Tibial artery (tissue), 4 donors: Measurements from ENCODE around the gene DMAC2.
A peak's percentile ranks its signal among the peaks of the same experiment; 100 is the strongest.

Experiments used
- DNase-seq, 2 donors: peaks; one replicate each; pipeline ENCODE4 v3.0.0-alpha.2; 2019
- H3K27ac ChIP-seq, 2 donors: fragments of 200-600 bp; sonication (generic) in 1 of 2; 1 replicate in 1 of 2; 2 replicates in 1 of 2; pipeline ENCODE4 v1.5.1; 2018 to 2019; ENCODE audit warnings: mild to moderate bottlenecking in 1 of 2
- H3K27me3 ChIP-seq, 2 donors: fragments of 200-600 bp; sonication (generic) in 1 of 2; one replicate each; pipeline versions ENCODE4 v1.5.1 to v1.6.0; 2016 to 2019
- H3K36me3 ChIP-seq, 3 donors: fragments of 200-600 bp; sonication (generic) in 2 of 3; one replicate each; pipeline ENCODE4 v1.5.1; 2016 to 2019; ENCODE audit warnings: mild to moderate bottlenecking in 2 of 3
- H3K4me1 ChIP-seq, 4 donors: fragments of 200-600 bp; sonication (generic) in 2 of 4; 1 replicate in 3 of 4; 2 replicates in 1 of 4; pipeline ENCODE4 v1.5.1; 2016 to 2019
- H3K4me3 ChIP-seq, 2 donors: fragments of 200-600 bp; sonication (generic) in 1 of 2; 1 replicate in 1 of 2; 2 replicates in 1 of 2; pipeline ENCODE4 v1.5.1; 2018 to 2019; ENCODE audit warnings: mild to moderate bottlenecking in 2 of 2
- H3K9me3 ChIP-seq, 3 donors: fragments of 200-600 bp; sonication (generic) in 1 of 3; one replicate each; pipeline ENCODE4 v1.5.1; 2016 to 2019
- CTCF ChIP-seq, 2 experiments: fragments of 200-600 bp in 1 of 2; fragments of 450-650 bp in 1 of 2; IDR thresholded peaks; one replicate each; pipeline ENCODE4 v1.5.1; 2017 to 2019; ENCODE audit warnings: antibody characterized with exemption in 2 of 2, mild to moderate bottlenecking in 1 of 2, moderate library complexity in 1 of 2
- intact Hi-C: fragments of 100-400 bp; cut with DNase I; formaldehyde crosslinking; loops from one replicate; pipeline ENCODE4 v1.15.0; 2023; ENCODE audit warnings: low total_unique reads

Gene DMAC2

DNA sequence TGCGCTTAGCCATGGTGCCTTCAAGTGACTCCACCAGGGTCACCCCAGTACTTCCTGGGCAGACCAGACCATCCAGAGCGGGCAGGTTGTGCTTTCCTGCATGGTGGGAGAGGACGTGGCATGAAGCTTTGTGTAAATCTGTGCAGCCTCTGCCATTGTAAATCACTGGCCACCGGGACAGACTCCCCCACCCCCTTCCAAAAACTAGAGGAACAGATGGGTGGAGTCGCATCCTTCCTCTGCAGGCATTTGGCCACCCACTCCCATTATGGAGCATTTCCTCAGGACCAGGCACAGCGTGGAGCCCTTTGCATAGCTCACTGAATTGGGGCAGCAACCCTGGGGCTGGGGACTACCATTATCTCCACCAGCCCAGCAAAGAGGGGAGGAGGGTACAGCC is 33.9 kb downstream of the DMAC2 start:
- Histone ChIP-seq H3K4me3 (no peak overlapping the region), H3K27ac (no peak overlapping the region), H3K27me3 (no peaks in the 10 kb centered on the region), H3K9me3 (no peaks in the 10 kb centered on the region), H3K36me3 (peaks cover 2 to 38% (median 20%) of the 10 kb centered on the region in 3 donors), H3K4me1 (peaks cover 0 to 17% (median 8%) of the 10 kb centered on the region in 4 donors)
- no peak for DNase-seq
- intact Hi-C loops = no loop called here
- no peak for TF ChIP-seq CTCF (IDR thresholded peaks at IDR 0.05)

DNA sequence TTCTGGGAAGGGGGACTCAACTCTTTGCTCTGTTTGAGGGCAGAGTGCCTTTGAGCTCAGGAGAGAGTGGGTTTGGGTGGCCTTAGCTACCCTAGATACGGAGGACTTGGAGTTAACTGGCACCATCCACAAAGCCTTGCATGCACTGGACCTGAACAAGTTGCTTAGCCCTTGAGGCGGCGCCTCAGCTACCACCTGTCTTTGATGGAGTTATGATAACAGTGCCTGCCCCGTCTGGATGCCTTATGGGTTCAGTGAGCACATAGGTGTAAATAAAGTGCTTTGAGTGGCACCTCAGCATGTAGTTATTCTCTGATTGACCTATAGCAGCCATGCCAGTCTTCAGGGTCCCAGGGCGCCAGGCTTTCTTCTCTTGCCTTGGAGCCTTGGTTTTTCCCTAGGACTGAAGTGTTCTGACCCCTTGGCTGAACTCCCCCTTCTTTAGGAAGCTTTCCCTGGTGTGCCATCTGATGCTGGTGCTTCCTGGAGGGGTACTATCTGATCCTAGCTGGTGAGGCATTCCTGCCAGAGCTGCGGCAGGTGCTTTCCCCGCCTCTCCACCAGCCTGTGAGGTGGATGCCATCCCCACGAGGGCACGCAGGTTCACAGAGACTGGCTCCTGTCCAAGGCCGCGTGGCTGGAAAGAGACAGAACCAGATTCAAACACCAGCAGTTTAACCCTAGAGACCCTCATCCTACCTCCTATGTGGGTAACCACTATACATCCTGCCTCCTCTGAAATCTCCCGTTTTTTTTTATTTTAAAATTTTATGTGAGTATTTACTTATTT is 36.3 kb downstream of the DMAC2 start:
- intact Hi-C loops = no loop called here
- no peak for TF ChIP-seq CTCF (IDR thresholded peaks at IDR 0.05)
- no peak overlapping the region for H3K27ac ChIP-seq
- peaks cover 0 to 18% (median 8%) of the 10 kb centered on the region in 4 donors for H3K4me1 ChIP-seq
- H3K9me3 ChIP-seq = no peaks in the 10 kb centered on the region
- DNase-seq = no peak
- H3K27me3 ChIP-seq = no peaks in the 10 kb centered on the region
- H3K4me3 ChIP-seq = no peak overlapping the region
- peaks cover 0 to 33% (median 17%) of the 10 kb centered on the region in 3 donors for H3K36me3 ChIP-seq

DNA sequence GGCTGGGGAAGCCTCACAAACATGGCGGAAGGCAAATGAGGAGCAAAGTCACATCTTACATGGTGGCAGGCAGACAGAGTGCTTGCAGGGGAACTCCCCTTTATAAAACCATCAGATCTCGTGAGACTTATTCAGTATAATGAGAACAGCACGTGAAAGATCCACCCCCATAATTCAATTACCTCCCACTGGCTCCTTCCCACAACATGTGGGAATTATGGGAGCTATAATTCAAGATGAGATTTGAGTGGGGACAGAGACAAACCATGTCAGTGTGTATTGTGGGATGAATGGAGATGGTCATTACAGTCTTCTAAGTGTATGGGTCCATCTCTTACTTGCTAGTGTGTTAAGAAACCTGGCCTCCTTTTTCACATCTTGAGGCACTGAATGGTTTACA is 37.7 kb downstream of the DMAC2 start:
- no peak overlapping the region for H3K4me3 ChIP-seq
- H3K27ac ChIP-seq = no peak overlapping the region
- no peaks in the 10 kb centered on the region for H3K9me3 ChIP-seq
- no peaks in the 10 kb centered on the region for H3K27me3 ChIP-seq
- DNase-seq = no peak
- intact Hi-C loops = no loop called here
- peaks cover 0 to 20% (median 8%) of the 10 kb centered on the region in 4 donors for H3K4me1 ChIP-seq
- peaks cover 0 to 26% (median 17%) of the 10 kb centered on the region in 3 donors for H3K36me3 ChIP-seq
- TF ChIP-seq CTCF (IDR thresholded peaks at IDR 0.05) = no peak

GRCh38 chr19:41401483-41401882 is 38.2 kb downstream of the DMAC2 start:
- H3K9me3 ChIP-seq = no peaks in the 10 kb centered on the region
- H3K4me1 ChIP-seq = peaks cover 0 to 25% (median 12%) of the 10 kb centered on the region in 4 donors
- no peak for DNase-seq
- no peak for TF ChIP-seq CTCF (IDR thresholded peaks at IDR 0.05)
- no peak overlapping the region for H3K4me3 ChIP-seq
- intact Hi-C loops = no loop called here
- H3K27me3 ChIP-seq = no peaks in the 10 kb centered on the region
- H3K36me3 ChIP-seq = peaks cover 0 to 26% (median 17%) of the 10 kb centered on the region in 3 donors
- H3K27ac ChIP-seq = no peak overlapping the region

GRCh38 chr19:41399525-41399924 is 40.2 kb downstream of the DMAC2 start:
- Histone ChIP-seq H3K4me3 (no peak overlapping the region), H3K36me3 (peaks cover 0 to 17% (median 16%) of the 10 kb centered on the region in 3 donors), H3K27ac (peak overlapping the region in 1 of 2 donors; percentile 96), H3K9me3 (no peaks in the 10 kb centered on the region), H3K4me1 (peaks cover 0 to 32% (median 20%) of the 10 kb centered on the region in 4 donors), H3K27me3 (no peaks in the 10 kb centered on the region)
- intact Hi-C loops = no loop called here
- no peak for DNase-seq
- no peak for TF ChIP-seq CTCF (IDR thresholded peaks at IDR 0.05)
